OCI-LY3 (cell line): ENCODE measurements around the gene TBX2.

Experiments
- H2AFZ ChIP-seq: fragments of 200-600, 300-600 bp; shearing (Covaris generic); 2 replicates; pipeline ENCODE4 v1.6.0; 2014; ENCODE audit warnings: antibody characterized with exemption, low read depth, low read length
- H3K27ac ChIP-seq: fragments of 200-600, 300-600 bp; sonication (generic); 2 replicates; pipeline ENCODE4 v1.5.1; 2014; ENCODE audit warnings: mild to moderate bottlenecking, low read length, moderate library complexity, mixed read lengths
- H3K27me3 ChIP-seq: fragments of 200-600, 300-600 bp; sonication (generic); 2 replicates; pipeline ENCODE4 v1.6.1; 2014; ENCODE audit warnings: low read depth, low read length, mixed read lengths
- H3K36me3 ChIP-seq: fragments of 200-600, 300-600 bp; sonication (generic); replicated peaks from 2 replicates; pipeline ENCODE3; 2014; ENCODE audit warnings: low read depth, low read length, mixed read lengths
- H3K4me1 ChIP-seq: fragments of 300-600, 200-600 bp; sonication (generic); 2 replicates; pipeline ENCODE4 v1.6.1; 2014; ENCODE audit warnings: low read length, mixed read lengths
- H3K4me2 ChIP-seq: fragments of 200-600, 300-600 bp; sonication (generic); 2 replicates; pipeline ENCODE4 v1.6.1; 2014; ENCODE audit warnings: low read length, mixed read lengths
- H3K4me3 ChIP-seq: fragments of 300-600, 200-600 bp; sonication (generic); 2 replicates; pipeline ENCODE4 v1.5.1; 2014; ENCODE audit warnings: antibody characterized with exemption, mild to moderate bottlenecking, low read length, moderate library complexity
- H3K79me2 ChIP-seq: fragments of 300-600, 200-600 bp; shearing (Covaris generic); 2 replicates; pipeline ENCODE4 v1.6.1; 2014; ENCODE audit warnings: mild to moderate bottlenecking, low read length, mixed read lengths
- H3K9ac ChIP-seq: fragments of 300-600, 200-600 bp; shearing (Covaris generic); 2 replicates; pipeline ENCODE4 v1.6.0; 2014; ENCODE audit warnings: mild to moderate bottlenecking, low read length, moderate library complexity
- H3K9me3 ChIP-seq: fragments of 200-600, 300-600 bp; shearing (Covaris generic); 2 replicates; pipeline ENCODE4 v1.6.1; 2014; ENCODE audit warnings: low read length, mixed read lengths; ENCODE audit not compliant: insufficient read depth
- H4K20me1 ChIP-seq: fragments of 200-600, 300-600 bp; sonication (generic); 2 replicates; pipeline ENCODE4 v1.6.1; 2016; ENCODE audit warnings: low read length, mixed read lengths; ENCODE audit not compliant: insufficient read depth
- EZH2phosphoT487 ChIP-seq: fragments of 200-600 bp; shearing (Covaris generic); IDR thresholded peaks from 2 replicates; pipeline ENCODE4 v1.6.1; 2018; ENCODE audit warnings: antibody characterized with exemption, mixed run types, low read depth
- TF ChIP-seq, protein P1 (sequence below): fragments of 200-600, 300-600 bp; sonication (generic); IDR thresholded peaks from 2 replicates; pipeline ENCODE4 v1.5.1; 2014; ENCODE audit warnings: antibody characterized with exemption, low read length, low read depth

TBX2 gene

DNA sequence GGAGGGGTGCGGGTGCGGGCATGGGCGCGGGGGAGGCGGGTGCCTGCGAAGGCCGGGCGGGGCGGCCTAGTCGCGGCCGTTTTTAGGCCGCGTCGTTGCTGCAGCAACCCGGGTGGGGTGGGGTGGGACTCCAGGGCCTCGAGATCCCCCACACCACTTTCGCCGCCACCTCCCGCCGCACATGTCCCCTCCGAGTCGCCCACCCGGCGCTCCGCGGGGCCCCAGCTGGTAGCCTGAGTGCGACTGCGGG is 11.3 kb downstream of the TBX2 start:
- H3K79me2 ChIP-seq = no peaks in the 10 kb centered on the region
- H3K27me3 ChIP-seq = peaks cover 6% of the 10 kb centered on the region; the same call in 1 of the 2 replicates
- H3K9me3 ChIP-seq = no peaks in the 10 kb centered on the region
- no peak overlapping the region for H3K4me2 ChIP-seq
- H3K9ac ChIP-seq = no peak overlapping the region
- no peak overlapping the region for H2AFZ ChIP-seq
- no peak overlapping the region for H3K27ac ChIP-seq
- no peaks in the 10 kb centered on the region for H3K36me3 ChIP-seq
- no peak overlapping the region for H3K4me3 ChIP-seq
- H3K4me1 ChIP-seq = no peaks in the 10 kb centered on the region
- no peaks in the 10 kb centered on the region for H4K20me1 ChIP-seq
- TF ChIP-seq, protein P1, sequence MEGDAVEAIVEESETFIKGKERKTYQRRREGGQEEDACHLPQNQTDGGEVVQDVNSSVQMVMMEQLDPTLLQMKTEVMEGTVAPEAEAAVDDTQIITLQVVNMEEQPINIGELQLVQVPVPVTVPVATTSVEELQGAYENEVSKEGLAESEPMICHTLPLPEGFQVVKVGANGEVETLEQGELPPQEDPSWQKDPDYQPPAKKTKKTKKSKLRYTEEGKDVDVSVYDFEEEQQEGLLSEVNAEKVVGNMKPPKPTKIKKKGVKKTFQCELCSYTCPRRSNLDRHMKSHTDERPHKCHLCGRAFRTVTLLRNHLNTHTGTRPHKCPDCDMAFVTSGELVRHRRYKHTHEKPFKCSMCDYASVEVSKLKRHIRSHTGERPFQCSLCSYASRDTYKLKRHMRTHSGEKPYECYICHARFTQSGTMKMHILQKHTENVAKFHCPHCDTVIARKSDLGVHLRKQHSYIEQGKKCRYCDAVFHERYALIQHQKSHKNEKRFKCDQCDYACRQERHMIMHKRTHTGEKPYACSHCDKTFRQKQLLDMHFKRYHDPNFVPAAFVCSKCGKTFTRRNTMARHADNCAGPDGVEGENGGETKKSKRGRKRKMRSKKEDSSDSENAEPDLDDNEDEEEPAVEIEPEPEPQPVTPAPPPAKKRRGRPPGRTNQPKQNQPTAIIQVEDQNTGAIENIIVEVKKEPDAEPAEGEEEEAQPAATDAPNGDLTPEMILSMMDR = no peak
- TF ChIP-seq EZH2phosphoT487 = no peak

DNA sequence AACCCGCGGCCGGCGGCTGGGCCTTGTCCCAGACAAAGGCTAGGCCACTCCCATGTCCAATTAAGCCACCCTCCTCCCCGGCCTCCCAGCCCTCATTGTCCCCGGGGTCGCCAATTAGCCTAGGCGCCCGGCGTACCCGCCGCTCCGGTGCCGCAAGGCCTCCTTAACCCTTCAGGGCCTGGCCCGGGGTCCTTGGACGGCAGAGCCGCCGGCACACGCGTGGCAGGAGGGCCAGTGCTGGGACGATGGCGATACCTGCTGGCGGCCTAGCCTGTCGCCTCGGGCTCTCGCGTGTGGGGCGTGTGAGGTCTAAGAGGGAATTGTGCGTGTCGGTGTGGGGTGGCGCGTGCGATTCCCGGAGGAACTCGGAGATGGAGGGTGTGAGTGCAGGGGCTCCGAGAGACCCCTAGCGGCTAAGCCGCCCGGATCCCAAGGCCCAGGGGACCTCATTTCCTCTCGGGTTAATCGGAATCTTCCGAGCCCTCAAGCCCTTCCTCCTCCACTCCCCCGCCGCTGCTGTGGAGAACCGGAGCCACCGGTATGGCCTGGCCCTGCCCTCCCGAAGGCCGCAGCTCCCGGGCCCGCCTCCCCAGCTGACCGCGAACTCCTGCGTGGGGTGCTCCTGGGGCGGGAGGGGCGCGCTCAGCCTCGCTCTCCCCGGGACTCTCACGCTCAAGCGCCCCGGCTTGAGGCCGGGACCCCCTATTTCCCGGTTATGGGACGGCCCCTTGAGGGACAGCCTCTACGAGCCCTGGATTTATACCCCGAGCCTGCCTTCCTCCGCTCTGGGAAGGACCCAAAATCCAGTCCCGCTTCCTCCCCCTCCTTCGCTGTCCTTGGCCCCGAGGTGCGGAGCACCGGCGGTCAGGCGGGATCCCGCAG is 11.9 kb downstream of the TBX2 start:
- H3K79me2 ChIP-seq = no peaks in the 10 kb centered on the region
- no peak for TF ChIP-seq EZH2phosphoT487
- TF ChIP-seq, protein P1 = no peak
- H3K27me3 ChIP-seq = peaks cover 6% of the 10 kb centered on the region; the same call in 1 of the 2 replicates
- H4K20me1 ChIP-seq = no peaks in the 10 kb centered on the region
- H3K9me3 ChIP-seq = no peaks in the 10 kb centered on the region
- H3K36me3 ChIP-seq = no peaks in the 10 kb centered on the region
- H3K4me2 ChIP-seq = peak overlapping the region; percentile 64
- peak overlapping the region; percentile 72 for H3K4me3 ChIP-seq
- no peak overlapping the region for H3K27ac ChIP-seq
- H2AFZ ChIP-seq = peak overlapping the region; percentile 73; the same call in 1 of the 2 replicates
- H3K4me1 ChIP-seq = no peaks in the 10 kb centered on the region
- peak overlapping the region; percentile 46 for H3K9ac ChIP-seq

DNA sequence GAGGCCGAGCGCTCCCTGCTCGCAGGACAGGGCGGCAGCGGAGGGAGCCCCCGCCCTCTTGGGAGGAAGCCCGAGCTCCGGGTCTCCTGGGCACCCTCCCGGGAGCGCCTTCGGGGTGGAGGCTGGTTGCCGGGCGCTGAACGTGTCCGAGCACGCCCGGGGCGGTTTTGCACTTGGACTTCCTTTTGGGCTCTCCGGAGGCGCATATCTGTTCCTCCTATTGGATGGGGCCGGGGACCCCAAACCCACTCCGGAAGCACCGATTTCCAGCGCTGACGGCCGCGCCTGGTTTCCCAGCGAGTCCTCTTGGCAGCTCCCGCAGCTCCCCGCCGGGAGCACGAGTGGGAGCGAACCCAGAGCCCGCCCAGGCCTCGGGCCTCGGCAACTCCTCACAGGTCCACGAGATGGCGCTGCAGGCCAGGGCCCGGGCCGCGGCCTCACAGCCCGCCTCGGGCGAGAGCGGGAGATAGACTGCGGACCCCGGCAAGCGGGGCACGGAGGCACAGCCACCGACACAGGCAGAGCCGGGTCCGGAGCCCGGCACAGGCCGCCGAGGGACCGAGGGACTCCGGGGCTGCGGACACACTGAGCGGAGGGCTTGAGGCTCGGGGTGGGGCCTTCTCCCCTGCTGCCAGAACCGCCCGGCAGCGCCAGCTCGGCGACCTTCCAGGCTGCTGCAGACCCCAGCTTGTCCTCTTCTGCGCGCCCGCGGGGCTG is 12.7 kb downstream of the TBX2 start:
- H3K4me1 ChIP-seq = no peaks in the 10 kb centered on the region
- no peaks in the 10 kb centered on the region for H4K20me1 ChIP-seq
- peak overlapping the region; percentile 72 for H3K4me3 ChIP-seq
- H3K27me3 ChIP-seq = peaks cover 6% of the 10 kb centered on the region; the same call in 1 of the 2 replicates
- H3K79me2 ChIP-seq = no peaks in the 10 kb centered on the region
- no peaks in the 10 kb centered on the region for H3K36me3 ChIP-seq
- H3K9ac ChIP-seq = peak overlapping the region; percentile 46
- peak overlapping the region; percentile 73; the same call in 1 of the 2 replicates for H2AFZ ChIP-seq
- TF ChIP-seq EZH2phosphoT487 = no peak
- TF ChIP-seq, protein P1 = peak; percentile 53
- peak overlapping the region; percentile 64 for H3K4me2 ChIP-seq
- H3K9me3 ChIP-seq = no peaks in the 10 kb centered on the region
- no peak overlapping the region for H3K27ac ChIP-seq
